SH-SY5Y (cell line): ENCODE results near the gene RAD51B.

Experiments
- GATA2 ChIP-seq: IDR thresholded peaks from 2 replicates; pipeline ENCODE4 v1.6.1; 2011; ENCODE audit warnings: mild to moderate bottlenecking, low read depth, low read length
- GATA3 ChIP-seq: IDR thresholded peaks from 2 replicates; pipeline ENCODE4 v1.6.1; 2011; ENCODE audit warnings: low read depth, mild to moderate bottlenecking, low read length, moderate library complexity

GRCh38 chr14:68122651-68123050, 303.1 kb downstream of the RAD51B start:
- no peak for TF ChIP-seq GATA3
- TF ChIP-seq GATA2: no peak
